Measurements from ENCODE around the gene E2F7. TPM values are rescaled to one million over a fixed set of nuclear protein-coding genes. Genes with fewer than 3 reads are reported as not detected.

E2F7 gene
- total and polyA plus RNA-seq, 2 of the 4 experiments (the other 2 are of a cell fraction): 6.0 to 8.1 TPM

DNA sequence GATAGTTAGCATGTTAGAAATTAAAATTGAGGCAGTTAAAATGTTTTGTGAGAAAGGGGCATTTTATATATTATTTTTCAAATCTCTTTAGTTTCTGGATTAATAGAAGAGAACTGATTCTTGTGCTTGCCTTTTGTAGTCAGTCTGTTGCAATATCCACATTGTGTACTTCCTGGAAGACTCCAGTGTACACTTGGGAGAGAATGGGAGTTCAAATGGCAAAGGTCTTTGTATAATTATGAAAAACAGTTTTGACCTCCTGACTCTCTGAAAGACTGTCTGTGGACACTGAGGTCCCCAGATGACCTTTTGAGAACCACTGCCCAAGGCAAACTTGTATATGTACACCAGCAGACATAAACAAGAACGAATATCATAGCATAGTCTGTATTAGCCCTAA lies 12.1 kb downstream of the E2F7 start:
- H3K4ac ChIP-seq (ENCODE audit: low read depth, low read length): no peak overlapping the region
- H4K5ac ChIP-seq (ENCODE audit: low read depth, low read length): peak overlapping the region; percentile 51; the same call in 1 of the 2 replicates
- H4K8ac ChIP-seq (ENCODE audit: low read depth in 2 of 2, low read length in 2 of 2): no peak overlapping the region; a peak in 1 of 4 replicates
- intact Hi-C loops (cut with micrococcal nuclease): loop anchor here (5.0 kb wide), 1 partner anchor 634 kb away; no protein-coding TSS in a partner anchor
- H3K27me3 ChIP-seq (ENCODE audit: control insufficient read depth, insufficient read depth, low read length): no peaks in the 10 kb centered on the region
- CTCF ChIA-PET: no interaction called here
- in situ Hi-C loops (cut with MboI; ENCODE audit: low sequenced_read_pairs): loop anchor here (25.0 kb wide), 1 partner anchor 884 kb away; no protein-coding TSS in a partner anchor
- no TSS peak for BruUV-seq (replicated peaks)
- no peak overlapping the region for H2BK15ac ChIP-seq (ENCODE audit: low read depth, low read length)
- ATAC-seq (ENCODE audit: low read depth) (no peak), DNase-seq (no peak)
- POLR2A ChIA-PET (ENCODE audit: unreplicated experiment): no interaction called here
- no peak overlapping the region for H3K4me2 ChIP-seq (ENCODE audit: low read depth, low read length)
- no peak overlapping the region for H3K18ac ChIP-seq (ENCODE audit: low read depth, low read length)
- peaks cover 19 to 45% of the 10 kb centered on the region in 2 experiments for H3K79me1 ChIP-seq (ENCODE audit: low read depth in 1 of 2, low read length in 2 of 2)
- H3K4me3 ChIP-seq (ENCODE audit: insufficient read depth, low read depth, low read length): no peak overlapping the region
- no peak overlapping the region for H3K23ac ChIP-seq (ENCODE audit: low read depth, low read length)
- H2BK5ac ChIP-seq (ENCODE audit: low read depth, low read length, poor library complexity, severe bottlenecking): no peak overlapping the region
- H2BK120ac ChIP-seq (ENCODE audit: low read depth, low read length): no peak overlapping the region
- no peak overlapping the region for H2AFZ ChIP-seq (replicated peaks; ENCODE audit: low read length, poor library complexity)
- H2BK20ac ChIP-seq (ENCODE audit: low read depth, low read length): no peak overlapping the region
- H3K9ac ChIP-seq (ENCODE audit: low read depth, low read length): no peak overlapping the region
- H3K9me3 ChIP-seq (ENCODE audit: control insufficient read depth, insufficient read depth, low read length): no peaks in the 10 kb centered on the region
- WGBS, 2 experiments (ENCODE audit: extremely low coverage in 2 of 2, insufficient read length in 1 of 2): no CpG with 5 or more reads among the region's 1 CpG
- dilution Hi-C loops (cut with HindIII; ENCODE audit: low sequenced_read_pairs, unreplicated experiment): no loop called here
- peaks cover 3% of the 10 kb centered on the region; the same call in 1 of the 2 replicates for H3K9me1 ChIP-seq (ENCODE audit: insufficient read depth, low read length)
- no peaks in the 10 kb centered on the region for H4K20me1 ChIP-seq (ENCODE audit: insufficient read depth, low read length)
- TF ChIP-seq CEBPB (IDR thresholded peaks at IDR 0.05; ENCODE audit: low read depth, low read length): no peak
- no peak for TF ChIP-seq POLR2A (IDR thresholded peaks at IDR 0.05; ENCODE audit: low read depth, low read length)
- no peak for TF ChIP-seq MXI1 (IDR thresholded peaks at IDR 0.05; ENCODE audit: borderline replicate concordance, low read depth, low read length)
- no peak for TF ChIP-seq RAD21 (IDR thresholded peaks at IDR 0.05; ENCODE audit: low read length)
- TF ChIP-seq, protein P1, sequence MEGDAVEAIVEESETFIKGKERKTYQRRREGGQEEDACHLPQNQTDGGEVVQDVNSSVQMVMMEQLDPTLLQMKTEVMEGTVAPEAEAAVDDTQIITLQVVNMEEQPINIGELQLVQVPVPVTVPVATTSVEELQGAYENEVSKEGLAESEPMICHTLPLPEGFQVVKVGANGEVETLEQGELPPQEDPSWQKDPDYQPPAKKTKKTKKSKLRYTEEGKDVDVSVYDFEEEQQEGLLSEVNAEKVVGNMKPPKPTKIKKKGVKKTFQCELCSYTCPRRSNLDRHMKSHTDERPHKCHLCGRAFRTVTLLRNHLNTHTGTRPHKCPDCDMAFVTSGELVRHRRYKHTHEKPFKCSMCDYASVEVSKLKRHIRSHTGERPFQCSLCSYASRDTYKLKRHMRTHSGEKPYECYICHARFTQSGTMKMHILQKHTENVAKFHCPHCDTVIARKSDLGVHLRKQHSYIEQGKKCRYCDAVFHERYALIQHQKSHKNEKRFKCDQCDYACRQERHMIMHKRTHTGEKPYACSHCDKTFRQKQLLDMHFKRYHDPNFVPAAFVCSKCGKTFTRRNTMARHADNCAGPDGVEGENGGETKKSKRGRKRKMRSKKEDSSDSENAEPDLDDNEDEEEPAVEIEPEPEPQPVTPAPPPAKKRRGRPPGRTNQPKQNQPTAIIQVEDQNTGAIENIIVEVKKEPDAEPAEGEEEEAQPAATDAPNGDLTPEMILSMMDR (conservative IDR thresholded peaks at IDR 0.05; ENCODE audit: low read depth, low read length): no peak
- TF ChIP-seq RFX5 (IDR thresholded peaks at IDR 0.05; ENCODE audit: low read depth, low read length): no peak
- TF ChIP-seq BHLHE40 (IDR thresholded peaks at IDR 0.05; ENCODE audit: low read depth, low read length): no peak
- no peak for TF ChIP-seq FOS (IDR thresholded peaks at IDR 0.05; ENCODE audit: low read depth, low read length)
- TF ChIP-seq RCOR1 (IDR thresholded peaks at IDR 0.05; ENCODE audit: insufficient replicate concordance, low read length): no peak
- no peak for TF ChIP-seq CHD1 (IDR thresholded peaks at IDR 0.05; ENCODE audit: low read depth, low read length)
- no peak for TF ChIP-seq MAZ (IDR thresholded peaks at IDR 0.05; ENCODE audit: borderline replicate concordance, low read depth, low read length)
- TF ChIP-seq MAFK (IDR thresholded peaks at IDR 0.05; ENCODE audit: low read depth, low read length): no peak
- no peak for TF ChIP-seq SMC3 (IDR thresholded peaks at IDR 0.05; ENCODE audit: low read depth, low read length)
- TF ChIP-seq NFE2L2 (IDR thresholded peaks at IDR 0.05; ENCODE audit: low read depth, low read length): no peak
- TF ChIP-seq, protein P2, sequence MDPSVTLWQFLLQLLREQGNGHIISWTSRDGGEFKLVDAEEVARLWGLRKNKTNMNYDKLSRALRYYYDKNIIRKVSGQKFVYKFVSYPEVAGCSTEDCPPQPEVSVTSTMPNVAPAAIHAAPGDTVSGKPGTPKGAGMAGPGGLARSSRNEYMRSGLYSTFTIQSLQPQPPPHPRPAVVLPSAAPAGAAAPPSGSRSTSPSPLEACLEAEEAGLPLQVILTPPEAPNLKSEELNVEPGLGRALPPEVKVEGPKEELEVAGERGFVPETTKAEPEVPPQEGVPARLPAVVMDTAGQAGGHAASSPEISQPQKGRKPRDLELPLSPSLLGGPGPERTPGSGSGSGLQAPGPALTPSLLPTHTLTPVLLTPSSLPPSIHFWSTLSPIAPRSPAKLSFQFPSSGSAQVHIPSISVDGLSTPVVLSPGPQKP (IDR thresholded peaks at IDR 0.05; ENCODE audit: borderline replicate concordance, low read depth, low read length): no peak
- TF ChIP-seq, protein P3, sequence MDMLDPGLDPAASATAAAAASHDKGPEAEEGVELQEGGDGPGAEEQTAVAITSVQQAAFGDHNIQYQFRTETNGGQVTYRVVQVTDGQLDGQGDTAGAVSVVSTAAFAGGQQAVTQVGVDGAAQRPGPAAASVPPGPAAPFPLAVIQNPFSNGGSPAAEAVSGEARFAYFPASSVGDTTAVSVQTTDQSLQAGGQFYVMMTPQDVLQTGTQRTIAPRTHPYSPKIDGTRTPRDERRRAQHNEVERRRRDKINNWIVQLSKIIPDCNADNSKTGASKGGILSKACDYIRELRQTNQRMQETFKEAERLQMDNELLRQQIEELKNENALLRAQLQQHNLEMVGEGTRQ (IDR thresholded peaks at IDR 0.05; ENCODE audit: low read depth, low read length): no peak
- no peak overlapping the region for H2AK9ac ChIP-seq (replicated peaks; ENCODE audit: low read depth, low read length, poor library complexity)
- H2AK5ac ChIP-seq (ENCODE audit: low read depth, low read length): no peak overlapping the region
- H3K27ac ChIP-seq (ENCODE audit: insufficient read depth, low read length): no peak overlapping the region
- peaks cover 1% of the 10 kb centered on the region; the same call in 1 of the 2 replicates for H3K36me3 ChIP-seq (ENCODE audit: control insufficient read depth, insufficient read depth, low read length)
- no peak overlapping the region for H3K14ac ChIP-seq (replicated peaks; ENCODE audit: low read depth, low read length)
- H3K4me1 ChIP-seq (ENCODE audit: control insufficient read depth, insufficient read depth, low read length): 0 out of 2 replicates have a peak, but pooled peaks cover under 1% of the 10 kb centered on the region
- H4K91ac ChIP-seq (ENCODE audit: insufficient read depth, low read depth, low read length): no peak overlapping the region
- H3K56ac ChIP-seq (ENCODE audit: extremely low read depth, insufficient read depth, low read length): no peak overlapping the region

Measured in IMR-90 (cell line).